ENCODE measurements around the gene FAH. TPM values are rescaled to one million over a fixed set of nuclear protein-coding genes. Genes with fewer than 3 reads are reported as not detected.

The FAH gene
- total and polyA plus RNA-seq, 10 of the 15 experiments (the other 5 are each of a cell fraction or from before 2014, with no cell fraction given) = 36.3 to 121 (median 62.0) TPM

GRCh38 chr15:80170596-80170995 lies 17.8 kb downstream of the FAH start (continued):
- TF ChIP-seq IKZF1 (conservative IDR thresholded peaks at IDR 0.05) (no peak), GABPA (IDR thresholded peaks at IDR 0.05; ENCODE audit: low read depth) (no peak)

- intact Hi-C loops (cut with micrococcal nuclease; ENCODE audit: unreplicated experiment) (loop anchor here (2.0 to 10.0 kb wide), 6 partner anchors 109 to 791 kb away; partner anchors contain the start of gene MTHFS), in situ Hi-C loops (cut with MboI) (loop anchor here (10.0 kb wide), 2 partner anchors 397 to 787 kb away; no protein-coding TSS in a partner anchor)
- H3K9ac ChIP-seq (ENCODE audit: control insufficient read depth, insufficient read depth, low read length) = no peak overlapping the region
- ChIA-PET CTCF (interaction anchor here (1.0 to 3.2 kb wide), 12 partner anchors 10 to 790 kb away, joined by 3 to 37 read pairs (median 6); no protein-coding TSS in a partner anchor), SMC1A (ENCODE audit: uncharacterized antibody, unreplicated experiment) (interaction anchor here (0.7 to 2.9 kb wide), 13 partner anchors 9 to 792 kb away, joined by 3 to 27 read pairs (median 5); no protein-coding TSS in a partner anchor), POLR2A (no interaction called here), RAD21 (ENCODE audit: unreplicated experiment) (interaction anchor here (0.6 to 4.1 kb wide), 6 partner anchors 58 to 790 kb away, joined by 3 to 18 read pairs (median 4); no protein-coding TSS in a partner anchor)
- FAIRE-seq (no peak), ATAC-seq (no peak), DNase-seq (ENCODE audit: low read depth, low spot score) (no peak)
- H3K9me3 ChIP-seq (replicated peaks; ENCODE audit: control insufficient read depth, insufficient read depth, low read length) = no peaks in the 10 kb centered on the region
- H3K27me3 ChIP-seq (replicated peaks in 1 of 2; ENCODE audit: control insufficient read depth in 2 of 2, insufficient read depth in 2 of 2, low read length in 1 of 2) = no peaks in the 10 kb centered on the region
- H3K79me2 ChIP-seq (ENCODE audit: control insufficient read depth, insufficient read depth, low read length) = no peaks in the 10 kb centered on the region
- H3K27ac ChIP-seq (ENCODE audit: control insufficient read depth, insufficient read depth) = no peak overlapping the region
- BruUV-seq (replicated peaks) = no TSS peak
- no peaks in the 10 kb centered on the region for H4K20me1 ChIP-seq (ENCODE audit: control insufficient read depth, insufficient read depth)
- no peak for TF ChIP-seq ETV6 (conservative IDR thresholded peaks at IDR 0.05 in 1 of 2, IDR thresholded peaks at IDR 0.05 in 1 of 2; ENCODE audit: borderline replicate concordance in 1 of 2, low read depth in 1 of 2)
- no peak for TF ChIP-seq NBN (IDR thresholded peaks at IDR 0.05)
- no peak for TF ChIP-seq EGR1 (IDR thresholded peaks at IDR 0.05; ENCODE audit: borderline replicate concordance in 1 of 2, low read depth in 2 of 2, low read length in 2 of 2)
- TF ChIP-seq IKZF2 (IDR thresholded peaks at IDR 0.05) = no peak
- H2AFZ ChIP-seq (ENCODE audit: control insufficient read depth, low read depth, low read length) = no peak overlapping the region
- no peak overlapping the region for H3K4me3 ChIP-seq
- H3K4me2 ChIP-seq (ENCODE audit: control insufficient read depth, insufficient read depth) = no peak overlapping the region
- H3K4me1 ChIP-seq (ENCODE audit: control insufficient read depth, insufficient read depth, low read length) = no peaks in the 10 kb centered on the region; the same call in 1 of the 2 replicates
- 98% methylated on average over 4 of the region's 4 CpGs for WGBS (ENCODE audit: insufficient coverage, insufficient replicate concordance, low lambda C conversion rate, missing lambda C conversion rate)
- peaks cover 0 to 4% of the 10 kb centered on the region in 2 experiments; a peak in 1 of 4 replicates for H3K36me3 ChIP-seq (ENCODE audit: control insufficient read depth in 2 of 2, insufficient read depth in 2 of 2, low read length in 1 of 2)
Measured at GRCh38 chr15:80171787-80172186, 19.0 kb downstream of the FAH start.
